T47D (cell line): ENCODE data around the gene SLC2A4RG.

ENCODE experiments used
- DNase-seq, 2 experiments: peaks; one replicate each; pipeline versions ENCODE4 v3.0.0 to v3.0.0-alpha.2; 2011 to 2012; ENCODE audit warnings: low read depth in 1 of 2, low spot score in 1 of 2
- JUND ChIP-seq: IDR thresholded peaks from 2 replicates; pipeline ENCODE4 v1.6.1; 2012; ENCODE audit warnings: low read depth
- in situ Hi-C: cut with HindIII; loops from 2 replicates; pipeline ENCODE4 v1.10.0; 2016; ENCODE audit warnings: low sequenced_read_pairs, low pct_unique_long_range_greater_than_20kb

Gene SLC2A4RG

GRCh38 chr20:63791497-63792156, 52.1 kb downstream of the SLC2A4RG start:
- TF ChIP-seq JUND, result no peak
- DNase-seq, result no peak
- in situ Hi-C loops, result no loop called here

GRCh38 chr20:63792866-63793265, 53.3 kb downstream of the SLC2A4RG start:
- in situ Hi-C loops, result no loop called here
- TF ChIP-seq JUND, result no peak
- no peak for DNase-seq
